Kidney epithelial cell (primary cell): ENCODE results near the gene ANKS1B. TPM values are rescaled to one million over a fixed set of nuclear protein-coding genes. Genes with fewer than 3 reads are reported as not detected.

Experiments
- DNase-seq: peaks from one replicate; pipeline ENCODE4 v3.0.0-alpha.2; 2010; ENCODE audit warnings: low read depth
- H3K27me3 ChIP-seq: 2 replicates; pipeline ENCODE4 v1.6.0; 2011; ENCODE audit warnings: low read length; ENCODE audit not compliant: control insufficient read depth, insufficient read depth
- H3K36me3 ChIP-seq: 2 replicates; pipeline ENCODE4 v1.5.1; 2011; ENCODE audit warnings: low read length; ENCODE audit not compliant: control insufficient read depth, insufficient read depth
- H3K4me3 ChIP-seq: 2 replicates; pipeline ENCODE4 v1.5.1; 2011; ENCODE audit warnings: low read depth, mild to moderate bottlenecking, control low read depth, low read length
- total RNA-seq: library from RNA; depleted of rRNA; stranded (reverse); fragments of >200 nt; gene quantifications from 2 replicates; pipeline ENCODE4 v1.2.3, GENCODE V29; 2015
- TF ChIP-seq, protein P1 (sequence below): IDR thresholded peaks from 2 replicates; pipeline ENCODE4 v1.5.1; 2011; ENCODE audit warnings: mild to moderate bottlenecking, moderate library complexity, low read length, control low read depth, inconsistent platforms; ENCODE audit not compliant: insufficient read depth, poor library complexity, severe bottlenecking

Gene ANKS1B
- total RNA-seq, 1 donor from 2014 or later: 0.13 TPM

DNA sequence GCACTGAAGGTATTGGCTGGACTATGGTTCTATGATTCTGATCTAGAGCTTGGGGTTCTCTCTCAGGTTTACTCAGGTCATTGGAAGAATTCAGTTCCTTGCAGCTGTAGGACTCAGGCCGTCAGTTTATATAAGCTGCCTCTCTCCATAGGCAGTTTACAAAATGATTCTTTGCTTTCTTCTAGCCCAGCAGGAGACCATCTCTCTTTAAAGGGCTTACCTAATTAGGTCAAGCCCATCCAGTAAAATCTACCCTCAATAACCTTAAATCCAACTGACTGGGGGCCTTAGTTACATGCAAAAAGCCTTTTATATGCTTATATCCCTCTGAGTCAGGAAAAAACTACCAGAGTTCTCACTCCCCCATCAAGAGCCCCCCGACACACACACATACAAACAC, 417.7 kb downstream of the ANKS1B start:
- no peak overlapping the region for H3K4me3 ChIP-seq
- DNase-seq: no peak
- H3K27me3 ChIP-seq: no peaks in the 10 kb centered on the region
- no peaks in the 10 kb centered on the region for H3K36me3 ChIP-seq
- TF ChIP-seq, protein P1, sequence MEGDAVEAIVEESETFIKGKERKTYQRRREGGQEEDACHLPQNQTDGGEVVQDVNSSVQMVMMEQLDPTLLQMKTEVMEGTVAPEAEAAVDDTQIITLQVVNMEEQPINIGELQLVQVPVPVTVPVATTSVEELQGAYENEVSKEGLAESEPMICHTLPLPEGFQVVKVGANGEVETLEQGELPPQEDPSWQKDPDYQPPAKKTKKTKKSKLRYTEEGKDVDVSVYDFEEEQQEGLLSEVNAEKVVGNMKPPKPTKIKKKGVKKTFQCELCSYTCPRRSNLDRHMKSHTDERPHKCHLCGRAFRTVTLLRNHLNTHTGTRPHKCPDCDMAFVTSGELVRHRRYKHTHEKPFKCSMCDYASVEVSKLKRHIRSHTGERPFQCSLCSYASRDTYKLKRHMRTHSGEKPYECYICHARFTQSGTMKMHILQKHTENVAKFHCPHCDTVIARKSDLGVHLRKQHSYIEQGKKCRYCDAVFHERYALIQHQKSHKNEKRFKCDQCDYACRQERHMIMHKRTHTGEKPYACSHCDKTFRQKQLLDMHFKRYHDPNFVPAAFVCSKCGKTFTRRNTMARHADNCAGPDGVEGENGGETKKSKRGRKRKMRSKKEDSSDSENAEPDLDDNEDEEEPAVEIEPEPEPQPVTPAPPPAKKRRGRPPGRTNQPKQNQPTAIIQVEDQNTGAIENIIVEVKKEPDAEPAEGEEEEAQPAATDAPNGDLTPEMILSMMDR: no peak

DNA sequence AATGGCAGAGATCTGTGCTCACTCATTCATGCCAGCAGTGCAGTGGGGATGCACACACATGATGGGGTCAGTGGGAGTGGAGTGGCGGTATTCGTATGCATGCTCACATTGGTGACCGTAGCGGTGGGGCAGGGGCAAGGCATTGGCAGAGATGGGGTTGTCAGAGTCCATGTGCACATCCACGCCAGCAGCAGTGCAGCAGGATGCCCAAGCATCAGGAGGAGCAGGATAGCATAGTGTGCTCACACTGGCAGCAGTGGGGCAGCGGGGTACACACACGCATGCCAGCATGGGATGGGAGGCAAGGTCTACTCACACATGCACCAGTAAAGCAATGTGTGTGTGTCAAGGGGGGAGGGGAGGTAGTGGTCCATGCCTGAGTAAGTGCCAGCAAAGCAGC, 426.6 kb downstream of the ANKS1B start:
- Histone ChIP-seq H3K27me3 (no peaks in the 10 kb centered on the region), H3K4me3 (no peak overlapping the region), H3K36me3 (no peaks in the 10 kb centered on the region)
- TF ChIP-seq, protein P1: no peak
- no peak for DNase-seq

DNA sequence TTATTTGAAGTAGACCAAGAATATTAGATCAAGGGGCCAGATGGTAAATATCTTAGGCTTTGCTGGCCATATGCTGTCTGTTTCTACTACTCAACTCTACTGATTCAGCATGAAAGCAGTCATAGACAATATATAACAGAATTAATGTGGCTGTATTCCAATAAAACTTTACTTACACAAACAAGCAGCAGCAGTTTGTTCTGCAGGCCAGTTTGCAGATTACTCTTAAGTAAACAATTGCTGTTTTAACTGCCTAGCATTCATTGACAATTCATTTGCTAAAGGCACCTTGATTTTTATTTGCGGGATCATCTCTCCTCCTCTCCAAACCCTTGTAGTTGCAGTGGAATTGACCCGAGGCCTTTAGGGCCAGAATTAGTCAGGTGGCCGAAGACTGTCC, 431.3 kb downstream of the ANKS1B start:
- TF ChIP-seq, protein P1: no peak

DNA sequence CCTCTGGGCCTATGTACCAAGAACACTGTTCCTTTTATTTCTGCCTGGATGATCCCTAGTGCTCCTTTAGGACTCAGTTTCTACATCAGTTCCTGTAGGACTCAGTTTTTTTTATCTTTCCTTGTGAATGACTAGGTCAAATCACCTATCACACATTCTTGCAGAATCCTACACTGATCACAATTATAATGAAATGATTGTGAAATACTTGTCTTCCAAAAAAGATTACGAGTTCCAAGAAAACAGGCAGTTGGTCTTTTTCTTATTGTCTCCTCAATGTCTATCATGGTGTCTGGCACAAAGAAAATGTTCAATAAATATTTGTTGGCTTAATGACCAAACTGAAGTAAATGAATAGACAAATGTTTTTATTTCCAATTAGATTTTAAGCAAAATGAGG, 432.7 kb downstream of the ANKS1B start:
- TF ChIP-seq, protein P1: no peak
- DNase-seq: no peak
- Histone ChIP-seq H3K4me3 (no peak overlapping the region), H3K36me3 (no peaks in the 10 kb centered on the region), H3K27me3 (no peaks in the 10 kb centered on the region)

More for the DNA sequence above, 431.3 kb downstream of the ANKS1B start:
- Histone ChIP-seq H3K36me3 (no peaks in the 10 kb centered on the region), H3K27me3 (no peaks in the 10 kb centered on the region), H3K4me3 (no peak overlapping the region)
- DNase-seq: no peak

DNA sequence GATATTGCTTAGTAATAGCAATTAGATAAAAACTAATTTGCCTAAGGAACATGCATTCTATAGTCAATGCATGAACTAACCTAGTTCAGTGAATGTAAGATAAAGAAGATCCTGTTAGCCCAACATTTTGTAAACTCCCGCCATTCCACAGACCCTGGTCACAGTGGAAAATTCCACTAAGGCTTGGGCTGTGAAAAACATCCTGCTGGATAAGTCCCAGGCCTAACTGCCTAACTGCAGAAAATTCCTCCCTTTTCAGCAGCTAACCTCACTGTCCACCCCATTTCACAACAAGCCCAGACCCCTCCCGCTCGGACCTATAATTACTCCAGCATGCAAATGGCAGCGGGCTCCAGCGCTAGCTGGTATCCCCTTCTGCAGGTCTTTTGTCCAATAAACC, 435.1 kb downstream of the ANKS1B start:
- H3K27me3 ChIP-seq: no peaks in the 10 kb centered on the region
- no peak for DNase-seq
- H3K36me3 ChIP-seq: no peaks in the 10 kb centered on the region
- TF ChIP-seq, protein P1: no peak
- H3K4me3 ChIP-seq: no peak overlapping the region

DNA sequence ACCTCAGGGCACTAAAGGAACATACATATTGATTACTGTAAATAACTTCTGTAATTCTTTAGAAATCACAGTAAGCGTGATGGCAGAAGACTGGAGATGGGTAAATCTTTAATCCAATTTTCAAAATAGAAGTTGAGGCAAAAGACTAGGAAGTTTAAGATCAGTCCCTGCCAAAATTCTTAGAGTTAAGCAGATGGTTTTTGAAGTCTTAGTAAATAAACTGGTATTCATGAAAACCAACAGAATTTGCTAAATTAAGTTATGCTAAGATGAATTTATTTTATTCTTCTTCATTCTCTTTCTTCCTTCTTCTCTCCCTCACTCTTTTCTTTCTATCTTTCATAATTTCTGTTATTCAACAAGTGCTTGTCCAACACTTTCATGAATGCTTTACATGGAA, 435.5 kb downstream of the ANKS1B start:
- no peaks in the 10 kb centered on the region for H3K27me3 ChIP-seq
- TF ChIP-seq, protein P1: no peak
- no peak for DNase-seq
- H3K36me3 ChIP-seq: no peaks in the 10 kb centered on the region
- no peak overlapping the region for H3K4me3 ChIP-seq
